Measurements from ENCODE around the gene SLC41A1.

Gene SLC41A1

GRCh38 chr1:205843036-205843859, 30.2 kb upstream of the SLC41A1 start:
- Histone ChIP-seq H3K27ac (no peak overlapping the region), H3K4me2 (no peak overlapping the region), H3K4me3 (no peak overlapping the region), H3K9me3 (replicated peaks in 1 of 11) (no peaks in the 10 kb centered on the region), H3K9ac (no peak overlapping the region), H3K27me3 (no peaks in the 10 kb centered on the region), H4K20me1 (no peaks in the 10 kb centered on the region), H3K36me3 (no peaks in the 10 kb centered on the region; a peak in 1 of 22 replicates), H3K4me1 (peaks cover 10 to 21% (median 13%) of the 10 kb centered on the region in 10 experiments)
- TF ChIP-seq Cebpa-rat (IDR thresholded peaks at IDR 0.05): no peak

- no peak for TF ChIP-seq Cebpa-rat (IDR thresholded peaks at IDR 0.05)
- Histone ChIP-seq H3K36me3 (no peaks in the 10 kb centered on the region; a peak in 1 of 22 replicates), H3K9ac (no peak overlapping the region), H4K20me1 (no peaks in the 10 kb centered on the region), H3K4me2 (no peak overlapping the region), H3K9me3 (replicated peaks in 1 of 11) (no peaks in the 10 kb centered on the region), H3K4me3 (no peak overlapping the region), H3K27ac (no peak overlapping the region), H3K4me1 (peaks cover 10 to 21% (median 13%) of the 10 kb centered on the region in 10 experiments), H3K27me3 (no peaks in the 10 kb centered on the region)
These were observed 29.2 kb upstream of the SLC41A1 start for GRCh38 chr1:205842229-205842628.

- Histone ChIP-seq H3K27me3 (no peaks in the 10 kb centered on the region), H3K36me3 (no peaks in the 10 kb centered on the region; a peak in 1 of 22 replicates), H4K20me1 (no peaks in the 10 kb centered on the region), H3K4me3 (no peak overlapping the region), H3K4me1 (peaks cover 10 to 21% (median 13%) of the 10 kb centered on the region in 10 experiments), H3K4me2 (peak overlapping the region; percentile 40 to 69 (median 51)), H3K9ac (peak overlapping the region in 1 of 11 experiments; percentile 20; a peak in 2 of 22 replicates), H3K9me3 (replicated peaks in 1 of 11) (no peaks in the 10 kb centered on the region), H3K27ac (peak overlapping the region in 7 of 11 experiments; percentile 4 to 53 (median 17); a peak in 6 of 22 replicates)
- no peak for TF ChIP-seq Cebpa-rat (IDR thresholded peaks at IDR 0.05)
These were observed 27.3 kb upstream of the SLC41A1 start for GRCh38 chr1:205840146-205840923.

- H4K20me1 ChIP-seq: no peaks in the 10 kb centered on the region
- no peak overlapping the region for H3K27ac ChIP-seq
- no peaks in the 10 kb centered on the region for H3K9me3 ChIP-seq (replicated peaks in 1 of 11)
- no peak overlapping the region for H3K4me2 ChIP-seq
- H3K9ac ChIP-seq: no peak overlapping the region
- TF ChIP-seq Cebpa-rat (IDR thresholded peaks at IDR 0.05): no peak
- H3K4me1 ChIP-seq: peaks cover 23 to 34% (median 28%) of the 10 kb centered on the region in 10 experiments
- H3K4me3 ChIP-seq: no peak overlapping the region
- H3K36me3 ChIP-seq: no peaks in the 10 kb centered on the region
- no peaks in the 10 kb centered on the region for H3K27me3 ChIP-seq
These were observed 24.5 kb upstream of the SLC41A1 start for GRCh38 chr1:205837382-205837970.

- Histone ChIP-seq H3K9ac (no peak overlapping the region), H3K4me2 (peak overlapping the region in 3 of 11 experiments; percentile 23 to 82 (median 60); a peak in 2 of 22 replicates), H3K27ac (no peak overlapping the region), H4K20me1 (no peaks in the 10 kb centered on the region), H3K27me3 (no peaks in the 10 kb centered on the region), H3K9me3 (replicated peaks in 1 of 11) (peaks cover 0 to 7% (median 0%) of the 10 kb centered on the region in 11 experiments; a peak in 4 of 22 replicates), H3K36me3 (no peaks in the 10 kb centered on the region), H3K4me3 (no peak overlapping the region), H3K4me1 (peaks cover 22 to 38% (median 32%) of the 10 kb centered on the region in 10 experiments)
- TF ChIP-seq Cebpa-rat (IDR thresholded peaks at IDR 0.05): no peak
These were observed 21.8 kb upstream of the SLC41A1 start for GRCh38 chr1:205834751-205835150.

GRCh38 chr1:205832326-205832751, 19.3 kb upstream of the SLC41A1 start:
- Histone ChIP-seq H3K4me3 (0 out of 20 replicates have a peak overlapping the region, but pooled peaks of 1 of the 10 experiments have one; percentile 2), H3K4me2 (peak overlapping the region; percentile 59 to 85 (median 76)), H3K27me3 (no peaks in the 10 kb centered on the region), H4K20me1 (no peaks in the 10 kb centered on the region; a peak in 1 of 22 replicates), H3K27ac (peak overlapping the region; percentile 52 to 81 (median 69); a peak in 21 of 22 replicates), H3K36me3 (no peaks in the 10 kb centered on the region), H3K9me3 (replicated peaks in 1 of 11) (peaks cover 0 to 7% (median 0%) of the 10 kb centered on the region in 11 experiments; a peak in 4 of 22 replicates), H3K9ac (peak overlapping the region in 10 of 11 experiments; percentile 5 to 67 (median 37); a peak in 13 of 22 replicates), H3K4me1 (peaks cover 23 to 38% (median 33%) of the 10 kb centered on the region in 10 experiments)
- TF ChIP-seq Cebpa-rat (IDR thresholded peaks at IDR 0.05): no peak

- no peak overlapping the region for H3K9ac ChIP-seq
- TF ChIP-seq Cebpa-rat (IDR thresholded peaks at IDR 0.05): no peak
These were observed 14.6 kb upstream of the SLC41A1 start for GRCh38 chr1:205827623-205828022.

GRCh38 chr1:205826995-205827394, 14.0 kb upstream of the SLC41A1 start:
- Histone ChIP-seq H3K4me3 (no peak overlapping the region), H3K9ac (no peak overlapping the region), H3K9me3 (replicated peaks in 1 of 11) (peaks cover 30 to 44% (median 40%) of the 10 kb centered on the region in 11 experiments), H3K27ac (no peak overlapping the region), H3K4me1 (peaks cover 10 to 30% (median 18%) of the 10 kb centered on the region in 10 experiments), H4K20me1 (no peaks in the 10 kb centered on the region; a peak in 1 of 22 replicates), H3K4me2 (peak overlapping the region in 1 of 11 experiments; percentile 18; a peak in 1 of 22 replicates), H3K36me3 (peaks cover 0 to 10% (median 3%) of the 10 kb centered on the region in 11 experiments; a peak in 3 of 22 replicates), H3K27me3 (no peaks in the 10 kb centered on the region)
- no peak for TF ChIP-seq Cebpa-rat (IDR thresholded peaks at IDR 0.05)

More at GRCh38 chr1:205827623-205828022, 14.6 kb upstream of the SLC41A1 start:
- Histone ChIP-seq H3K36me3 (peaks cover 0 to 4% (median 0%) of the 10 kb centered on the region in 11 experiments; a peak in 2 of 22 replicates), H3K27me3 (no peaks in the 10 kb centered on the region), H3K9me3 (replicated peaks in 1 of 11) (peaks cover 24 to 38% (median 34%) of the 10 kb centered on the region in 11 experiments), H3K27ac (no peak overlapping the region), H4K20me1 (no peaks in the 10 kb centered on the region; a peak in 1 of 22 replicates), H3K4me2 (peak overlapping the region in 3 of 11 experiments; percentile 5 to 18 (median 18); a peak in 1 of 22 replicates), H3K4me3 (no peak overlapping the region), H3K4me1 (peaks cover 17 to 31% (median 22%) of the 10 kb centered on the region in 10 experiments)
